ENCODE data around the gene TNF.

DNA sequence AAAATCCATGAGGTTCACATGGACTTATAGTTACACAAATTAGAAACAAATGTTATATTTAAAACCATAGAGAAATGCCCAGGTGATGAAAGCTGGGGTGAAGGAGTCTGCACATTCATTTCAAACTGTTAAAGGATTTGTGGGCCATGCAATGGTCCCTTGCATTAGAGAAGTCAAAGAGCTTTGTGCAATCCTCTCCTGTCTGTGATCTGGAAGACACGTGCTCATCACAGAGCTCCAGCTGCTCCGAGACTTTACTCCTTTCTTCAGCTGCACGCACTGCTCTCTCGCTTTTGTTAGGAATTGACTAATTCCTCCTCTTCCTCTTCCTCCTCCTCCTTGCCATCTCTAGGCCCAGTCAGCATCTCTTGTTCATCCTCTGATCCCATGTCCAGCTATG lies 35.6 kb downstream of the TNF start:
- TF ChIP-seq, protein P1, sequence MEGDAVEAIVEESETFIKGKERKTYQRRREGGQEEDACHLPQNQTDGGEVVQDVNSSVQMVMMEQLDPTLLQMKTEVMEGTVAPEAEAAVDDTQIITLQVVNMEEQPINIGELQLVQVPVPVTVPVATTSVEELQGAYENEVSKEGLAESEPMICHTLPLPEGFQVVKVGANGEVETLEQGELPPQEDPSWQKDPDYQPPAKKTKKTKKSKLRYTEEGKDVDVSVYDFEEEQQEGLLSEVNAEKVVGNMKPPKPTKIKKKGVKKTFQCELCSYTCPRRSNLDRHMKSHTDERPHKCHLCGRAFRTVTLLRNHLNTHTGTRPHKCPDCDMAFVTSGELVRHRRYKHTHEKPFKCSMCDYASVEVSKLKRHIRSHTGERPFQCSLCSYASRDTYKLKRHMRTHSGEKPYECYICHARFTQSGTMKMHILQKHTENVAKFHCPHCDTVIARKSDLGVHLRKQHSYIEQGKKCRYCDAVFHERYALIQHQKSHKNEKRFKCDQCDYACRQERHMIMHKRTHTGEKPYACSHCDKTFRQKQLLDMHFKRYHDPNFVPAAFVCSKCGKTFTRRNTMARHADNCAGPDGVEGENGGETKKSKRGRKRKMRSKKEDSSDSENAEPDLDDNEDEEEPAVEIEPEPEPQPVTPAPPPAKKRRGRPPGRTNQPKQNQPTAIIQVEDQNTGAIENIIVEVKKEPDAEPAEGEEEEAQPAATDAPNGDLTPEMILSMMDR (IDR thresholded peaks at IDR 0.05; ENCODE audit: low read depth, low read length), result no peak
- TF ChIP-seq POLR2A (IDR thresholded peaks at IDR 0.05; ENCODE audit: extremely low read depth, insufficient read length), result no peak

All from NB4 (cell line).